Sigmoid colon (tissue), 7 donors: Measurements from ENCODE around the gene HS6ST2. TPM values are rescaled to one million over a fixed set of nuclear protein-coding genes. Genes with fewer than 3 reads are reported as not detected.

Experiments used
- DNase-seq: peaks from one replicate; pipeline ENCODE4 v3.0.0-alpha.2; 2019
- H3K27ac ChIP-seq, 4 donors: fragments of 200-600 bp; sonication (generic); one replicate each; pipeline ENCODE4 v1.5.1; 2016 to 2019; ENCODE audit warnings: mild to moderate bottlenecking in 1 of 4
- H3K27me3 ChIP-seq, 3 donors: fragments of 200-600 bp; sonication (generic); one replicate each; pipeline ENCODE4 v1.5.1; 2019; ENCODE audit warnings: mild to moderate bottlenecking in 1 of 3
- H3K36me3 ChIP-seq, 4 donors: fragments of 200-600 bp; sonication (generic); one replicate each; pipeline ENCODE4 v1.5.1; 2016 to 2019
- H3K4me1 ChIP-seq, 4 donors: fragments of 200-600 bp; sonication (generic); one replicate each; pipeline ENCODE4 v1.5.1; 2017 to 2019
- H3K4me3 ChIP-seq, 4 donors: fragments of 200-600 bp; sonication (generic); one replicate each; pipeline ENCODE4 v1.5.1; 2017 to 2019; ENCODE audit warnings: mild to moderate bottlenecking in 2 of 4, moderate library complexity in 1 of 4
- H3K9me3 ChIP-seq, 4 donors: fragments of 200-600 bp in 3 of 4; sonication (generic) in 3 of 4; one replicate each; pipeline versions ENCODE4 v1.5.1 to v1.6.1; 2013 to 2019
- CTCF ChIP-seq, 4 experiments: fragments of 450-650 bp in 3 of 4; fragments of 200-600 bp in 1 of 4; IDR thresholded peaks; one replicate each; pipeline ENCODE4 v1.5.1; 2016 to 2019; ENCODE audit warnings: antibody characterized with exemption in 4 of 4, mild to moderate bottlenecking in 3 of 4, moderate library complexity in 2 of 4
- EP300 ChIP-seq, 4 donors: sonication (generic); formaldehyde crosslinking; IDR thresholded peaks; one replicate each; pipeline ENCODE4 v1.6.1; 2017; ENCODE audit warnings: antibody characterized with exemption in 4 of 4
- POLR2A ChIP-seq, 2 donors: fragments of 450-650 bp; IDR thresholded peaks; one replicate each; pipeline ENCODE4 v1.6.1; 2016; ENCODE audit warnings: antibody characterized with exemption in 2 of 2, mild to moderate bottlenecking in 2 of 2, moderate library complexity in 2 of 2
- POLR2AphosphoS5 ChIP-seq, 4 donors: sonication (generic); formaldehyde crosslinking; IDR thresholded peaks; one replicate each; pipeline ENCODE4 v1.6.1; 2017; ENCODE audit warnings: antibody characterized with exemption in 4 of 4
- whole genome bisulfite sequencing, 2 donors: extraction: QIAGEN DNeasy Blood & Tissue Kit; methylation state at CpG; one replicate each; pipeline ENCODE4 v1.1.7; 2013; 5-methylcytosine and 5-hydroxymethylcytosine counted together
- intact Hi-C: fragments of 100-400 bp; cut with DNase I; formaldehyde crosslinking; loops from one replicate; pipeline ENCODE4 v1.15.1; 2023
- polyA plus RNA-seq, 3 donors: library from polyadenylated mRNA; stranded (reverse); fragments of 200-250 nt; gene quantifications; one replicate each; pipeline ENCODE4 v1.2.3, GENCODE V29; 2013
- total RNA-seq, 4 donors: library from RNA; depleted of rRNA; stranded (reverse); fragments of >200 nt; gene quantifications; one replicate each; pipeline ENCODE4 v1.1.0, GENCODE V29; 2016
- donor health status: healthy with polysubstance abuse.
- donor health status: Bipolar disorder and iron deficiency.
- donor health status: healthy.

HS6ST2 gene
- total and polyA plus RNA-seq, 7 donors = under 0.01 to 0.82 (median 0.27) TPM; not detected in 1

GRCh38 chrX:132594129-132594528 is 364.3 kb downstream of the HS6ST2 start:
- Histone ChIP-seq H3K27ac (no peak overlapping the region), H3K4me1 (no peaks in the 10 kb centered on the region), H3K36me3 (no peaks in the 10 kb centered on the region), H3K4me3 (no peak overlapping the region), H3K9me3 (no peaks in the 10 kb centered on the region), H3K27me3 (no peaks in the 10 kb centered on the region)
- intact Hi-C loops = no loop called here
- WGBS, 2 donors = 62 to 82% methylated on average over 5 of the region's 5 CpGs
- DNase-seq = no peak
- TF ChIP-seq POLR2A (IDR thresholded peaks at IDR 0.05) (no peak), POLR2AphosphoS5 (IDR thresholded peaks at IDR 0.05) (no peak), EP300 (IDR thresholded peaks at IDR 0.05) (no peak), CTCF (IDR thresholded peaks at IDR 0.05) (no peak)

- 15 to 40% methylated on average over 2 of the region's 2 CpGs for WGBS, 2 donors
- Histone ChIP-seq H3K9me3 (no peaks in the 10 kb centered on the region), H3K27ac (no peak overlapping the region), H3K36me3 (no peaks in the 10 kb centered on the region), H3K4me3 (no peak overlapping the region), H3K4me1 (no peaks in the 10 kb centered on the region), H3K27me3 (no peaks in the 10 kb centered on the region)
- intact Hi-C loops = no loop called here
- peak in 1 of 4 experiments; percentile 7 for TF ChIP-seq CTCF (IDR thresholded peaks at IDR 0.05)
- no peak for TF ChIP-seq EP300 (IDR thresholded peaks at IDR 0.05)
- DNase-seq = no peak
Observed at GRCh38 chrX:132592880-132593279, 365.5 kb downstream of the HS6ST2 start.

- 93 to 99% methylated on average over 3 of the region's 3 CpGs for WGBS, 2 donors
- Histone ChIP-seq H3K27me3 (no peaks in the 10 kb centered on the region), H3K27ac (no peak overlapping the region), H3K4me1 (no peaks in the 10 kb centered on the region), H3K4me3 (no peak overlapping the region), H3K36me3 (no peaks in the 10 kb centered on the region), H3K9me3 (no peaks in the 10 kb centered on the region)
- TF ChIP-seq POLR2AphosphoS5 (IDR thresholded peaks at IDR 0.05) = no peak
- TF ChIP-seq EP300 (IDR thresholded peaks at IDR 0.05) = no peak
- TF ChIP-seq POLR2A (IDR thresholded peaks at IDR 0.05) = no peak
- no peak for TF ChIP-seq CTCF (IDR thresholded peaks at IDR 0.05)
- no peak for DNase-seq
- intact Hi-C loops = no loop called here
Observed at GRCh38 chrX:132591719-132592275, 366.6 kb downstream of the HS6ST2 start.

GRCh38 chrX:132590350-132591026 is 367.9 kb downstream of the HS6ST2 start:
- Histone ChIP-seq H3K4me1 (no peaks in the 10 kb centered on the region), H3K27me3 (no peaks in the 10 kb centered on the region), H3K4me3 (no peak overlapping the region), H3K27ac (no peak overlapping the region), H3K9me3 (no peaks in the 10 kb centered on the region), H3K36me3 (no peaks in the 10 kb centered on the region)
- no peak for DNase-seq
- TF ChIP-seq EP300 (IDR thresholded peaks at IDR 0.05) (no peak), CTCF (IDR thresholded peaks at IDR 0.05) (no peak), POLR2A (IDR thresholded peaks at IDR 0.05) (no peak), POLR2AphosphoS5 (IDR thresholded peaks at IDR 0.05) (no peak)
- intact Hi-C loops = no loop called here
- WGBS, 2 donors = 80 to 86% methylated on average over 2 of the region's 2 CpGs

GRCh38 chrX:132584936-132585335 is 373.5 kb downstream of the HS6ST2 start:
- no peak for DNase-seq
- no peaks in the 10 kb centered on the region for H3K27me3 ChIP-seq
- no peak overlapping the region for H3K27ac ChIP-seq
- H3K4me1 ChIP-seq = no peaks in the 10 kb centered on the region
- intact Hi-C loops = no loop called here
- no peak overlapping the region for H3K4me3 ChIP-seq
- H3K36me3 ChIP-seq = no peaks in the 10 kb centered on the region
- no peaks in the 10 kb centered on the region for H3K9me3 ChIP-seq
- TF ChIP-seq CTCF (IDR thresholded peaks at IDR 0.05) (no peak), EP300 (IDR thresholded peaks at IDR 0.05) (no peak), POLR2AphosphoS5 (IDR thresholded peaks at IDR 0.05) (no peak), POLR2A (IDR thresholded peaks at IDR 0.05) (no peak)
- WGBS, 2 donors = 95 to 96% methylated on average over 4 of the region's 4 CpGs
